ENCODE measurements around the gene ABCC1.

ABCC1 gene

GRCh38 chr16:16022683-16023064 lies 73.3 kb downstream of the ABCC1 start:
- TF ChIP-seq CTCF (conservative IDR thresholded peaks at IDR 0.05; ENCODE audit: control insufficient read depth, insufficient read depth, low read depth, low read length), result no peak
- no peak for DNase-seq (ENCODE audit: low read depth)
- no peak overlapping the region for H3K4me3 ChIP-seq (ENCODE audit: control insufficient read depth, low read depth, low read length)

GRCh38 chr16:16025214-16025968 lies 76.0 kb downstream of the ABCC1 start:
- TF ChIP-seq CTCF (conservative IDR thresholded peaks at IDR 0.05; ENCODE audit: control insufficient read depth, insufficient read depth, low read depth, low read length), result peak; percentile 7
- no peak overlapping the region for H3K4me3 ChIP-seq (ENCODE audit: control insufficient read depth, low read depth, low read length)
- peak; percentile 98 for DNase-seq (ENCODE audit: low read depth)

- DNase-seq (ENCODE audit: low read depth), result no peak
- H3K4me3 ChIP-seq (ENCODE audit: control insufficient read depth, low read depth, low read length), result no peak overlapping the region
- no peak for TF ChIP-seq CTCF (conservative IDR thresholded peaks at IDR 0.05; ENCODE audit: control insufficient read depth, insufficient read depth, low read depth, low read length)
Observed at GRCh38 chr16:16027728-16028310, 78.4 kb downstream of the ABCC1 start.

- TF ChIP-seq CTCF (conservative IDR thresholded peaks at IDR 0.05; ENCODE audit: control insufficient read depth, insufficient read depth, low read depth, low read length), result no peak
- DNase-seq (ENCODE audit: low read depth), result no peak
- H3K4me3 ChIP-seq (ENCODE audit: control insufficient read depth, low read depth, low read length), result no peak overlapping the region
Observed at GRCh38 chr16:16028311-16028999, 79.0 kb downstream of the ABCC1 start.

GRCh38 chr16:16029431-16030011 lies 80.1 kb downstream of the ABCC1 start:
- peak; percentile 52 for DNase-seq (ENCODE audit: low read depth)
- H3K4me3 ChIP-seq (ENCODE audit: control insufficient read depth, low read depth, low read length), result no peak overlapping the region
- TF ChIP-seq CTCF (conservative IDR thresholded peaks at IDR 0.05; ENCODE audit: control insufficient read depth, insufficient read depth, low read depth, low read length), result no peak

- no peak for TF ChIP-seq CTCF (conservative IDR thresholded peaks at IDR 0.05; ENCODE audit: control insufficient read depth, insufficient read depth, low read depth, low read length)
- no peak for DNase-seq (ENCODE audit: low read depth)
Observed at GRCh38 chr16:16030449-16030848, 81.0 kb downstream of the ABCC1 start.

More at GRCh38 chr16:16030449-16030848, 81.0 kb downstream of the ABCC1 start:
- H3K4me3 ChIP-seq (ENCODE audit: control insufficient read depth, low read depth, low read length), result no peak overlapping the region
